GM19468 (cell line): ENCODE measurements around the gene PLXDC2.
A peak's percentile ranks its signal among the peaks of the same experiment; 100 is the strongest.

Experiments used
- ATAC-seq: cut with Tn5 transposase; IDR thresholded peaks from one replicate; pipeline ENCODE4 v1.9.1; 2021; ENCODE audit warnings: mild to moderate bottlenecking, moderate library complexity, moderate number of reproducible peaks; ENCODE audit not compliant: unreplicated experiment; ENCODE audit errors: extremely low read depth

Gene PLXDC2

DNA sequence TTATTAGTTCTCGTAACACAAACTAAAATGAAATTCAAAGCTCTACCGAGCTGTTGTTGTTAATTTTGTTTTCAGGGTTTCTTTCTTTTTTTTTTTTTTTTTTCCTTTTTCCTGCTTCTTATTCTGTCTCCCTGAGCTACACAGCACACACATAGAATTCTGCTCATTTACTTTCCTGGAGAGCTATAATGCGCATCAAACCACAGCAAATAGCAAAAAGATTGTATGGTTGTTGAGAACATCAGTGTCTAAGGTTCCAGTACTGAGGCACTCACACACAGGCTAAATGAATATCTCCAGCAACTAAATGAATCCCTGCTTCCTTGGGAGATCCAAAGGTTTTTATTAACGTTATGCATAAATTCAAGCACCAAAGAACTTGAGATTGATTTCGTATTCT is 418.3 kb downstream of the PLXDC2 start:
- no peak for ATAC-seq

DNA sequence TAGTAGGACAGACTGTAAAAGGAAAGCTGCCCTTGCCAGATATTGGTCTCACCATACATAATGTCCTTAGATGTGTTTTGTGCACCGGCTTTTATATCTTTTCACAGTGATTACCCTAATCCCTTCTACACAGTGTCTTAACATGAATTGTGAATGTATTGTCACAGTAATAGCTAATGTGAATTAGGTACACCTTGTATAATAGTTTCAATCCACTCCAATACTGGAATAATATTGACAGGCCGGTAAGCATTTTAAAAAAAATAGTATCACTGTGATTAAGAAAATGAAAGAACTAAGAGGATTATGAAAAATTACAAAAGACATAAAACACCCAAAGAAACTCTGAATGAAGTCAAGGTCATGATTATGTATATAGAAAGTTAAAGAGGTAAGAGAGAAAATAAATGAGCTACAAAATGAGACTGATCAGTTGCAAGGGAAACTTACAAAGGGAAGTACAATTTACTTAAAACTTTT is 420.9 kb downstream of the PLXDC2 start:
- ATAC-seq = no peak

DNA sequence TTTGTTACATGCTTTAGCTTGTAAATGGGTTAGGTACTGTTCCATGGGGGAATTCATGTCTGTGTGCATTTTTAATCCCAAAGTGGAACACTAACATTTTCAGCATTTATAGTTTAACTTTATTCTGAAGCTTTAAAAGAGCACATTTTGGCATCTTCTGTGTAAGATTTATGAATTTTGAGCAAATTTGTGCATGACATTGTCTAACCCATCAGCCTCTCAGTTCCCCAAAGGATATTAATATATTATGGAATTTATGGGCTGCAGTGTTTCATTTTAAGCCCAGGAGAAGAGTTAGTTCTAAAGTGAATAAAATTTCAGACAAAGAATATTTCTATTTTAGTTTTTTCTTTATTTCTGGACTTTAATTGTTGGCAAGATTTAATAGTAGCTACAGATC is 421.4 kb downstream of the PLXDC2 start:
- no peak for ATAC-seq

DNA sequence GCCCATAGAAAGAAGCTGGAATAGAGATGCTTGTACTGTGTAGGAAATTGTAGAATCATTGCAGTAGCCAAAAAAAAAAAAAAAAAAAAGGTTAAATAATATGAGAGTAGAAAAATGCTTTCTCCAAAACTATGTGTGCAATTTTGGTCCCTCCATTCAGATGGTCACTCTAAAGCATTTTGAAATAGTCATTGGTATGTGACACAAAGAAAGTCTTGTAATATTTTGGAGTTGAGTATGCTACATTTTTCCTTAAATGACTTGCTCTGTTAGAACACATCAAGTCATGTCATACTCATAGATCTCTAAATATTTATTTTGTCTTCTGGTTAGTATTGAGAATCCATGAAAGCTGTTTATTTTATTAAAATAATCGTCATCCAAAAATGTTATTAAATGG is 424.4 kb downstream of the PLXDC2 start:
- no peak for ATAC-seq

DNA sequence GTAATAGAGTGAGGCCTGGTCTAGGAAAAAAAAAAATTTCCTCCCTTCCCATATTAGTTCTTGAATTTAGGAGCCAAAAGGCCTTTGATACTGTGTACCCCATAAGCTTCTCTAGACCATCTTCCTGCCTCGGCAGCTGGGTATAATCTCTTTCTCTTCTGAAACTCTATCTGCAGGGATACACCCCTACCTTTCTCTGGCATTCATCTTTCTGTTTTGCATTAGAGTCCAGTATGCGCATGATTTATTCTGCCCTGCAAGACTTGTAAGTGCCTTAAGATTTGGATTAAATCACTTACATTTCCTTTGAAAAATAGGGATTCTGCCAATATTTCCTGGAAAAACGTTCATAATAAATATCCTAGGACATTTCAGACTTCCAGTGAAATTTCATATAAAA is 431.2 kb downstream of the PLXDC2 start:
- ATAC-seq = no peak

DNA sequence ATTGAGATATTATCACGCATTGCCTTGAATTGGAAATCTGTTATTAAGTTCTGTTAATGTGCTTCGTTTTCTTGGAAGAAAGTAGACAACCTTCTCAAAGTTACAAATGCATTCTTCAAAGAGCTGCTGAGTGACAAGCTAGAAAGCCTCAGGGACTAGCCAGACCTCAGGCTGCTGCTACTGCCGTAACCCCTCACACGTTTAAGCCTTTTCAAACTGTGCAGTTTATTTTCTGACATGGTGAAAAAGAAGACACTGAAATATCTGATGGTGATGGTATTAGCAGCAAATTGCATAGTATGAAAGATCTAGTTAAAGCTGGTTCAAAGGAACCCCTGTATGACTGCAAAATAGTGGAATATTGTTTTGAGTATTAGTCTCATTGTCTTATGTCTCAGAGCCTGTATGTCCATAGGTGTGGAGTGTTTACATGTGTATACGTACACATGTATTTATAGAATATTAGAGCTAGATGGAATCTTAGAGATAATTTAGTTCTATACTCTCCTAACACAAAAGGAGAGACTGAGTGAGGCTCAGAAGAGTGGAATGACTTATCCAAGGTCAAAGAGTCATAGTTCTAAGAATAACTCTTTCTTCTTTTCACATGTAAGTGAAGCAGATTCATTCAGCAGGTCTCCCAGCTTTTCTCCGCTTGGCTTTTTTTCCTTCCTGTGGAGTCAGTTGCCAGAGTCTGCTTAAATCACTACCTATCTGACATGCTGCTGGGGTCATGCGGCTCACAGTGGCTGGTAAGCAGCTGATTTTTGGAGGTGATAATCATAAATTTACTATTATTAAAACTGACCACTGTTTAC is 431.9 kb downstream of the PLXDC2 start:
- no peak for ATAC-seq

DNA sequence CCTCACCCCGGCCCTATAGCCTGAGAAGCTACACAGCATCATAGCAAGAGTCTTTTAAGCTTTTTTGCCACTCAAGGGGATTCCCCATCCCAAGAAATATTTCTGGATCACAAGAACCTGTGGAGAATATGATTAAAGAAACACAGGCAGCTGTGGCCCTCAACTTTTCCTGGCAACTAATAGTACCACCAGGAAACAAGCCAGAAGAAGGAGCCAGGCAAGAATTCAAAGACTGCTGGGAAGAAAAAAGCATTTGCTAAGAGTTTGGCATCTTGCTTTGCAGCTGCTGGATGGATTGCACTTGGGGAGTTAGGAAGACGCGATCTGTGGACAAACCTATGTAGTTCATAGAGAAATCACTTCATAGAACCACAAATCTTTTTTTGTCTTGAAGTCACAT is 437.8 kb downstream of the PLXDC2 start:
- ATAC-seq = no peak

DNA sequence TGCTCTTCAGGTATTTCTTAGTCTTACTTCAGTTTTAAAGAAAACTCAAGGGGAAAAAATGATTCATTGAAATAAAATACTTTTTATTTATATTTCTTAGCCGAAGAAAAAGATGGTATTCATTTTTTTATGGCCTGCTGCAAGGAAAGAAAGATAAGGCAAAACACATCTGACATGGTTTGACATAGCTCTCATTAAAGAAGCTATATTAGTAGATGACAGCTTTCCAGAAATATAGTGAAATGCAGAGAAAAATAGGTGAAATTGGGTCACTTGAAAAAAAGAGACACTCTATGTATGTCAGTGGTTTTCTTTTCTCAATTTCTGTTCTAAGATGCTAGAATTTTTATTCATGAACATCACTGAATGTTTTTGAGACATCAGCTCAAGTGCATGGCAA is 438.3 kb downstream of the PLXDC2 start:
- ATAC-seq = no peak

DNA sequence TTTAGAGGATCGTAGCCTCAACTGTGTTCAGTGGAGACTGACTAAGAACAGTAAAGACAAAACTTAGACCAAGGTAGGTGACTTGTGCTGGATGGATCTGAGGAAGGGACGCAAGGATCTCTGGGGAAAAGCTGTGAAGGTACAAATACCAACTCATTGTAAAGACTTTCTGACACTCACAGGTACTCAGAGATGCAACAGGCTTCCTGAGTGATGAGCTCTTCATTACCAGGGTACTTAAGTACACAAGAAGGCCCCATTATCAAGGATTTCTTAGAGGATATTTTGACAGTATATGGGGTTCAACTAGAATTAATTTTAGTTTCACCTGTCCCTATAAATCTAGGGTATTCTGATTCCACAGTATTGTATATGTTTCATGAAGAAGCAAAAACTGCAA is 440.7 kb downstream of the PLXDC2 start:
- ATAC-seq = no peak

DNA sequence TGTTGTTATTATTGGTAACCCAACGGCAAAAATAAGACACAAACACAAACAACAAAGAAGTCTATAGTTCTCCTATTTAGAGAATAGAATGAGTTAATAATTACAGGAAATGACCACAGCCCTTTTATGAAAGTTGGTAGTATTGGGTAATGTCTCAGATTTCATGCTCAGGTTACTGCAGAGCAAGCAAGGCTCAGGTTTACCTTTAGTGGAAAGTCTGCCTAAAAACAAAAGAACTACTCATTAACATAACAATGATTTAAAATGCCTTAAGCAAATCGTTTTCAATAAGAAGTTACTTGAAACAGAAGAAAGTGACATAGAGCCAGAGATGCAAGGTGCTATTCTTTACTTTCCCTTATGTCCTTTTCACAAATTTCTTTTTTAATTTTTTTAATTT is 441.2 kb downstream of the PLXDC2 start:
- ATAC-seq = peak; percentile 50

DNA sequence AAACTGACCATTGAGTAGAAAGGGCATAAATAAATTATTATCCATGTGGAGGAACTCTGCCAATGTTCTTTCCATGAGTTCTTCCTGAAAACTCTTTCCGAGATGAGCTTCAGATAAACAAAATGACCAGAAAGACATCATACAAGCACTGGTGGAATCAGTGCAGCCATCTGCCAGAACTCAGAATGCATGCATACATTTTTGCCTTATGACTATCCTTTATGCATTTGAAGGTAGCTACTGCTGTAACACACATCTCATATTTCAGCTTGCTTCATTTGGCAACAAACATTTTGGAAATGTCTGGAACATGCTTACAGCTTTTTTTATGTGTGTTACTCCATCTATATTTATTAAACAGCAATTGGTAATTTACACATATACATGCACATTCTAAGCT is 448.9 kb downstream of the PLXDC2 start:
- no peak for ATAC-seq

DNA sequence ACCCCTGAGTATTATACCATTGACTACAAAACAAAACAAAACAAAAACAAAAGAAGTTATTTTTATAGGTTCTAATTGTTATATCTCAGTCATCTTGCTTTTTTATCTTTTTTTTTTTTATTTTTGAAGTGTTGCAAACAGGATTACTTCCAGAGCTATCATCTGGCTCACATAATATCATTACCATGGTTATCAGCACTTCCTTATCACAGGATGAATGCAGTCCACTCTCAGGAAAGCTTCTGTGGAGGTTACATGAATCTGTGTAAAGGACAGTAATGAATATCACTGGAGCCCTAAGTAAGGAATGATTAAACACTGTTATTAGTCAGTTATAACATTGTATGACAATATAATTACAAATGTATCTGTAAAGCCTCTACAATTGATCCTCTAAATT is 451.5 kb downstream of the PLXDC2 start:
- ATAC-seq = no peak

DNA sequence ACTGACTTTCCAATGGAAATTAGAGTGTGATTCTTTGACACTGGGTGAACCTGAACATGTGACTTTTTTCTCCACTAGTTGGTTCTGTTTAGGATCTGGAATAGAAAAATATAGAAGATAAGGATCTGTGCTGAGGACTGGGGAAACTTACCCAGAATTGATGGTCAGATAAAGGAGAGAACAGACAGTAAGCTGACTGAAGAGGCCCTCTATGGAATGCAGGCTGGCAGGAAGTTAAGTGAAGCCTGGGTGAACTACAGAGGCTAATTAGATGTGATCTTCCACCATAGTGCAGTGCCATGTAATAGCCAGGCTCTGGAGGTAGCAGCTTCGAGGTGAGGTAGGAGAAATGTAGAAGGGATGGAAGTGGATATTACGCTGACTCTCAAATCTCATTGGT is 455.3 kb downstream of the PLXDC2 start:
- no peak for ATAC-seq

DNA sequence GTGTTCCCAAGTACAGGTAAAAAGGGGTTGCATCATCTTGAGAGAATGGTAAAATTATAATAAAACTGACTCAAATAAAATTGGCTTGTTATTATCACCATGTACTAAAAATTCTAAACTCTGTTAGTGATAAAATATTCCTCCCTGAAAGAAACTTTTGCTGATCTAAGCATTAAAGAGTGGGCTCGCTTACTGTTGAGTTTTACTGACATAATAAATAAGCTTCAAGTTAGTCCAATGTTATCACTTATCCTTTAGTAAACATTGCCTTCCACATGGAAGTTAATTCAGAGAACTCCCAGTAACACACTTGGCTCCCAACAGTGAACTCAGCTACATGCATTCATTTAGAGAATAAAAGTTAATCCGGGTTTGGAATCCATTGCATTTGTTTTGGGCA is 456.4 kb downstream of the PLXDC2 start:
- no peak for ATAC-seq

DNA sequence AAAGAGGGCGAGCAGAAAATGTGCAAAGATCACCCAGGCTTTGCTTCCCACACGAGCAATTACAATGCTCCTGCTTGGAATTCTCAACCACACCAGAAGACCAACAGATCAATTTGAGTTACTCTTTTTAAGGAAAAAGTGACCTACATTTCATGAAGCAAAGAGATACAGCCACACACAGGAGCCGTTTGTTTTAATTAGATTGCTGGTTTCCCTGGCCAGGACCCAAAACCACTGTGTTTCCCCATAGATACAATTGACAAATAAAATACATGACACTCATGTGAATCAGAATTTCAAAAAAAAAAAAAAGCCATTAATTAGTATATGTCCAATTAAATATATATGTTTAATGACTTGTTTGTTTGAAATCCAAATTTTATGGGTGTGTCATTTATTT is 458.3 kb downstream of the PLXDC2 start:
- ATAC-seq = no peak

DNA sequence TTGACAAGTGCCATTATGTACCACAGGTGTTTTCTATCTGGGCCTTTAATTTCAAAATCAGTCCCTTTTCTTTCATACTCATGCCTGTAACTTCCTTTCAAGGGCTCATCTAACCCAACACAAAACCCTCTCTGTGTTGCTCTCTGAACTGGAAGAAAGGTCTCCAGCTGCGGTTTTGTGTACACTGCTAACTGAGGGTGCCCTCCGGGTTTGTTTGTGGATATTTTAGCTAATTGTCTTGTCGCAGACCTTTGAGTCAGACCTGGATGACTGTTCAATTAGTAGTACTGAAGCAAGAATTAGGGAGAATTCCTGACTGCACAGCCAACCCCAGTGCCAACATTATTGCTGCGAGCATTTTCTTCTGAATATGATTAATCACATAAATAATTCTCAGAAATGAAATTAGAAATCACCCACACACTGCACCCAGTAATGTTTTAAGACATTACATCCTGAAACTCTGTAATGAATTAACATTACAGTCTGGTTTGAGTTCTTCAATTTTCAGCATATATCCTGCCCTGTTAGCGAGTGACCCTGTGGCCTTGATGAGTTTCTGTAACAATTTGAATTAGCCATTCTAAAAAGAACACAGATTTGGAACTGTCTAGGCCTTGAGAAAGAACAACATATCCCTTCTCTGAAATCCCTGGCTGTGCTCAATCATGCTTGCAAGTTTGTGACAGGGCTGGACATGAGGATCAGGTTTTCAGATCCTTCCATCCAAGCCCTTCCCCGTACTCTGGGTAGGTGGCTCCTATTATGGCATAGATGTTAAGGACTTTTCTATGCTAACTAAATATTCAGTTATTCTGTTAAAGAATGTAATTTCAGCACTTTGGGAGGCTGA is 460.1 kb downstream of the PLXDC2 start:
- no peak for ATAC-seq

DNA sequence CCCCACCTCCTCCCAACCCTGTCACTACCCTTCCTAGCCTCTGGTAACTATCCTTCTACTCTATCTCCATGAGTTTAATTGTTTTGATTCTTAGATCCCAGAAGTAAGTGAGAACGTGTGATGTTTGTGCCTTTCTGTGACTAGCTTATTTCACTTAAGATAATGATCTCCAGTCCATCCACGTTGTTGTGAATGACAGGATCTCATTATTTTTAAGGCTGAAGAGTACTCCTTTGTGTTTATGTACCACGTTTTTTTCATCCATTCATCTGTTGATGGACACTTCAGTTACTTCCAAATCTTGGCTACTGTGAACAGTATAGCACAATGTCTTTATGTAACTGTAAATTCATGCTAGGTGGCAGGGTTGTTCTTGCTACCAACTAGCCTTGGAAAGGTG is 461.6 kb downstream of the PLXDC2 start:
- no peak for ATAC-seq

DNA sequence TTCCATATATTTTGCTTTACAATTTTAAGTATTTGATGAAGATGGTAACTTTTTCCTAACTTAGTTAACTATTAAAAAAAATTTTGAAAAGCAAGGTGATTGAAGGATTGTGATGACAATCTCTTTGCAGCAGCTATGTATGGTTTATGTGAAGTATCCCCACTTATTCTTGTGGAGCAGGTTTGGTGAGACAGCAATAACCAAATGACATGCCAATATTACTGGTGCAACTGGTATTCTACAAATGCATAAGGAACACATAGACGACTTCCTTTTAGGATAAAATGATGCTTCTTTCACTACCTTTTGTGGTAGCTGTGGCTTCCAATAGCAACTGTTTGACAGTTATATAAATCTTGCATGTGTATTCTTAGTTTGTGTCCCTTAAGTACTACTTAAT is 465.3 kb downstream of the PLXDC2 start:
- no peak for ATAC-seq

DNA sequence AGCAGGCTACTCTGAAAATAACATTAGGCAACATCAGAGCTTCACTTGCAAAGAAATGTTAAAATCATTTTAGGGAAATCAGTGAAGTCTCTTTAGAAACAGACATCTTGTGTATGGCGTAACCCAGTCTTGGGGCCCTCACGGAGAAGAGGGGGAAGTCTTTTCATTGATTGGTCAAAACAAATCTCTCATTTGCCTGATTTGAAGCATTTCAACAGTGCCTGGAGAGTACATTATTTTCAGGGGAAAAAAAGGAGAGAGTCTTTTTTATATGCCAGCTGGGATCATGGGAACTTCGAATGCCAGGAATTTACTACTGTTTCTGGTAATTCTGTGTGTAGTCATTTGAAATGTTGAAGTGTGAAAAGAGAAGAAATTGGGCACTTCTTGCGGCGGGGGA is 471.4 kb downstream of the PLXDC2 start:
- ATAC-seq = no peak

DNA sequence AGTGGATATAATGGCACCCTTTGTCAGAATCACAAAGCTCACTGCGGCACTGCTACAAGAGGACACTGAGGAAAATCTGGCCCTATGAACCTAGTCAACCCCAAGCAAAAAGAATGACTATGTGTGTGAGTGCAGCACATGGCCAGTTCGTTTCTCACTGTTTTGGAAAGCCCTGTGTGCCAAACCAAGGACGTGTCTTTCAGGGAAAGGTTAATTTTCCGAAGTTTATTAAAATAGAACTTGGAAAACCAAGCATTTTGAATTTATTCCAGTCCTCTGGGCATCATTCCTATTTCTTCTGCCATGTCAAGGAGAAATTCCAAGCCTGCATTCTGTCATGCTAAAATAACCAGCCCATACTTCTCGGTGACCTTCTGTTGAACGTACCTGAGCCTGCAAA is 471.8 kb downstream of the PLXDC2 start:
- ATAC-seq = no peak

DNA sequence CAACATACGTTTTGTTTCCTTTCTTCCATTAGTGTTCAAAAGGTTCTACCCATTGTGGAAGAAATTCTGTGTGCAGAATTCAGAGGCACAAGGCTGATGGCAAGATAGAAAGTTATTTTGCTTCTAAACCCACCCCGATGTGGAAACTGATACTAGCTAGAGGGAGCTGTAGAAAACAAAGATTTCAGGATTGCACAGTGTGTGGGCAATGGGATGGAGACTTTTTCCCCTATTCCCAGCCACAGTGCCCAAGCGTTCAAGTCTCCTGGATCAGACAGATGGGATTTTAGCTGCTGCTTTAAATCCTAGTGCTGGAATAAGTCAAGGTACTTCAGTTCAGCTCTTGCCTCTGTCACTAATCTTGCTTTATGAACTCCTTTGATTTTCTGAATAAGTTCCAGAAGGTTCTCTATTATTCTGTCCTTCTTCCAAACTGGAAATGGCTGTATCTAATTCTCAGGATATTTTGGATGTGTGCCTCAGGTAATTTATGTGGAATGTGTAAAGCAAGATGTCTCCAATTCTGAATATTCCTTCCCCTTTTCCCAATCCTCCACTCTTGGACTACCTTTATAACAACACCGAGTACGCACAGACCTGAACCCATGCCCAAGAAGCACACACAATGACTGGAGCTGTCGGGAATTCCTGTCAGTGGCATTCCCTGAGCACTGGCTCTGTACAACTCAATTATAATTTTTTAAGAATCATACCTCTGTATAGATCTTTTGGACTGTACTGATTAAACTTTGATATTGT is 473.0 kb downstream of the PLXDC2 start:
- no peak for ATAC-seq
